Stimulated activated CD4-positive, alpha-beta T cell treated with anti-CD3 and anti-CD28 coated beads, Interleukin-1b, Interleukin-23, amount 100 ng/mL, for 1 hour (primary cell): Measurements from ENCODE around the gene HYOU1.
A peak's percentile ranks its signal among the peaks of the same experiment; 100 is the strongest.
"Not testable (repeated sequence)": the region's sequence is repeated elsewhere in the genome, so short reads cannot be mapped to it uniquely, and the experiment has no call there.

ENCODE experiments used
- DNase-seq, 2 donors: peaks; one replicate each; pipeline ENCODE4 v3.0.0-alpha.2; 2020; ENCODE audit warnings: low read depth in 2 of 2

HYOU1 gene, protein sequence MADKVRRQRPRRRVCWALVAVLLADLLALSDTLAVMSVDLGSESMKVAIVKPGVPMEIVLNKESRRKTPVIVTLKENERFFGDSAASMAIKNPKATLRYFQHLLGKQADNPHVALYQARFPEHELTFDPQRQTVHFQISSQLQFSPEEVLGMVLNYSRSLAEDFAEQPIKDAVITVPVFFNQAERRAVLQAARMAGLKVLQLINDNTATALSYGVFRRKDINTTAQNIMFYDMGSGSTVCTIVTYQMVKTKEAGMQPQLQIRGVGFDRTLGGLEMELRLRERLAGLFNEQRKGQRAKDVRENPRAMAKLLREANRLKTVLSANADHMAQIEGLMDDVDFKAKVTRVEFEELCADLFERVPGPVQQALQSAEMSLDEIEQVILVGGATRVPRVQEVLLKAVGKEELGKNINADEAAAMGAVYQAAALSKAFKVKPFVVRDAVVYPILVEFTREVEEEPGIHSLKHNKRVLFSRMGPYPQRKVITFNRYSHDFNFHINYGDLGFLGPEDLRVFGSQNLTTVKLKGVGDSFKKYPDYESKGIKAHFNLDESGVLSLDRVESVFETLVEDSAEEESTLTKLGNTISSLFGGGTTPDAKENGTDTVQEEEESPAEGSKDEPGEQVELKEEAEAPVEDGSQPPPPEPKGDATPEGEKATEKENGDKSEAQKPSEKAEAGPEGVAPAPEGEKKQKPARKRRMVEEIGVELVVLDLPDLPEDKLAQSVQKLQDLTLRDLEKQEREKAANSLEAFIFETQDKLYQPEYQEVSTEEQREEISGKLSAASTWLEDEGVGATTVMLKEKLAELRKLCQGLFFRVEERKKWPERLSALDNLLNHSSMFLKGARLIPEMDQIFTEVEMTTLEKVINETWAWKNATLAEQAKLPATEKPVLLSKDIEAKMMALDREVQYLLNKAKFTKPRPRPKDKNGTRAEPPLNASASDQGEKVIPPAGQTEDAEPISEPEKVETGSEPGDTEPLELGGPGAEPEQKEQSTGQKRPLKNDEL

DNA sequence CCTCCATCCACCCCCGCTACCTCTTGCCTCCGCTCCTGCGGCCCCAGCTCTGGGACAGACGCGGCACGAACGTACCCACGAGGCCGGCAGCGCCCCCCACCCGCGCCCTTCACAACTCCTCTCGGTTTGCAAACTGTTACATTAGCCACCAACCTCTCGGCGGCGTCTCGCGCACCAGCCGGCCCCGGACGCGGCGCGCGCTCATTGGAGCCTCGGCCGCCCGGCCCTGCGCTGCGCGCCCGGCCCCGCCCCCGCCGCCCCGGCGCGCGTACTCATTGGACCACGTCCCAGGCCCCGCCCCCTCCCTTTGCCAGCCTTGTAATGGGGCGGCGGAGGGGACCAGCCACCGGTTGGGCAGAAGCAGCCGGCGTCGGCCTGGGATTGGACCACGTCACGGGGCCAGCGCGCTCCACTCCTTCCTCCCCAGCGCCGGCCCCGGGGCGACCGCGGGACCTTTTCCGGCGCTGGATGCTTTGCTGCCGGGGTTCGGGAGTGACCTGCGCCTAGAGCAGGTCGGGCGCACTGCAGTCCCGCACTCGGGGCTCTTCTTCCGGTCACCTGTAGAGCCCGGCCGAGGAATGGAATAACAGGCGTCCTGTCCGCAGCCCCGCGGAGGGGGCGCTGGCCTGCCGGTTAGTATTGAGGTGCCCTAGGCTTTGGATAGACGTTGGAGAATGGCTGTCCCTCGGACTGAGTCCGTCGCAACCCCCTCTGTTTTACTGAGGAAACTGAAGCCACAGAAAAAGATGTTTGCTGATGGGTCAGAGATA is at the start of gene HYOU1:
TSS of gene HYOU1 (minus strand) at position 206 of the 770 bp plus-strand sequence. CDS start 1,045 bp downstream, outside the sequence.
- peak; percentile 98 for DNase-seq

DNA sequence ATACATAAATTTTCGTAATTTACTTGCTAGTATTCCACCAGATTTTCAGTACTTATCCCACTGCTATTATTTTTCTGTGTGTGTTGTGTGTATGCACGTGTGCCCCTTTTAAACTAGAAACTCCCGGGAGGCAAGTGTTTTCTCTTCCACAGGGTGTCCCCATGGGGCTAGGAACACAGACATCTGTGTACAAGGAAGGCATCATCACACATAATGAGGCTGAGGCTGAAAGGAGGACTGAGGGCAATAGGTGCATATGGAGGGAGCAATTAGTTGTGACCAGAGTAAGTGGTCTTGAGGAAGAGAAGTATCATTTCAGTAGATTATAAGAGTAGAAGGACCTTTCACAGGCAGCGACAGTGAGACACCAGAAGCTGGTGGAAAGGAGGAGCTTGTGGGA is 46.8 kb upstream of the HYOU1 start:
- no peak for DNase-seq

DNA sequence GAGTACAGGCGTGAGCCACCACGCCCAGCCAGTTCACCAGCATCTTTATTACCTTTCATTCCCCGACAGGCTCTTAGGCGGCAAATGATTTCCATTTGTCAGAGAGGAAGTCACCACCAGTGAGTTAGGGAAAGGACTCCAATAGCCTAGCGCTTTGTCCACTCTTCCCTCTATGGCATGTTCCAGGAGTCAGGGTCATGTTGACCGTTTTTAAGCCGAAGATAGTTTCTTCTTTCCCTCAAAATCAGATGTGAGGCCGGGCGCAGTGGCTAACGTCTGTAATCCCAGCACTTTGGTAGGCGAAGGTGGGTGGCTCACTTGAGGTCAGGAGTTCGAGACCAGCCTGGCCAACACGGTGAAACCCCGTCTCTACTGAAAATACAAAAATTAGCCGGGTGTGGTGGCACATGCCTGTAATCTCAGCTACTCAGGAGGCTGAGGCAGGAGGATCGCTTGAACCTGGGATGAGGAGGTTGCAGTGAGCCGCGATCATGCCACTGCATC is 46.2 kb upstream of the HYOU1 start:
- DNase-seq = not testable (repeated sequence)

DNA sequence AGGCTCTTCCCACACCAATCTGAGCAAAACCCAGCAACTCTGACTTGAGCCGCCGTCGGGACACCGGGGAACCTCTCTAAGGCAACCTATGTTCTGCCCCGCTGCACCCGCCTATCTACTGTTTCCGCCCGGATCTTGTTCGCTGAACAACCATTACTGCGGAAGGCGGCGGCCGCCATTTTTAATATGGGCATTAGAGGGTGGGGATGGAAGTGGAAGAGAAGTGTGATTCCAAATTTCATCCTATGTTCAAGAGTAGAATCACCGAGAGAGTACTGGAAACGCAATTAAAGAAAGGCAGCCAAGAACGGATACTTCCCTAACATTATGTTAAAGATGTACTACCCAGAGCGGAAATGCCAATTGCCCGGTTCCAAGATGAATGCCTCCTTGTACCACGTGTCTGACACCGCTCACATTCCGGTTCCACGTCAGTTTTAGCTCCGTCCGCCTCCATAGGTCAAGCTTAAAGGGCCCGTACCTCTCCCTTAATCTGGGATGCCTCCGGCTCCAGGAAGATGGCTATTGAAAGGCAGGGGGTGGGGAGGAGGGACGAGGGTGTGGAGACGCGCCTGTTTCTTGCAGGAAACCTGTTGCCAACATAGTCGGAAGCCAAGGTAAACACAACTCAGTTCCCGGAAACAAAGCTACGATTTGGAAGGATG is 44.9 kb upstream of the HYOU1 start, which contains the start of gene DPAGT1:
TSS of gene DPAGT1 (minus strand) at position 95 of the 665 bp plus-strand sequence. CDS start 198 bp downstream, outside the sequence.
- peak; percentile 58 to 60 for DNase-seq

DNA sequence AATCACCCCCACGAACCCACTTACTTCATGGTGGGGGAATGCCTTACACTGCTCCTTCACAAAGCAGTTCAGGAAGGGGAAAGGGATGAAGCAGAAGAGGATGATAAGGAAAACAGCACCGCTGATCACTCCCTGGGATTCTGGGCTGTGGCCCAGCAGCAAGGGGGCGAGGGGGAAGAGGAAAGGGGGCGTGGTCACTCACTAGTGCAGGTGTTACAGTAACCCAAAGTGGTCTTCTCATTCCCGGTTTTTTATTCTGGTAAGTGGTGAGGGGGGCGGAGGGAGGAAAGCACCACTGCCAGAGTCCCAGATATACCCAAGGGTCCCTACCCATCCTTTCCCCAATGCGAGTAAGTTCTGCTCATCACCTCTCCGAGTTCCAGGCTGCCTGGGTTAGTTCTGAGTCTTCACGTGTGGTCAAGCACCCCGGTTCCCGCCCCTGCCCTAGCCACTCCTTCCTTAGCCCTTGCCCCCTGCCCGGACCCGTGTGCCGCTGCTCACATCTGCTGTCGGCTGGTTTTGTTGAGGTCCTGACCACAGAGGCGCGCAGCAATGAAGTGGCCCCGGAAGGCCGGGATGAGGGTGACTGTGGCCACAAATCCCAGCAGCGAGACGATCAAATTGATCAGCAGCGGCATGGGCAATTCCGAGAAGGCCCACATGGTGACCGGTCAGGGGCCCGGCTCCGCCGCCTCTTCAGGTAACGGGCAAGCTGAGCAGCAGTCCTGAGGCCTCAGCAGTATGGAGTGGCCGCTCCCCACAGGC is 44.2 kb upstream of the HYOU1 start:
- DNase-seq = no peak

DNA sequence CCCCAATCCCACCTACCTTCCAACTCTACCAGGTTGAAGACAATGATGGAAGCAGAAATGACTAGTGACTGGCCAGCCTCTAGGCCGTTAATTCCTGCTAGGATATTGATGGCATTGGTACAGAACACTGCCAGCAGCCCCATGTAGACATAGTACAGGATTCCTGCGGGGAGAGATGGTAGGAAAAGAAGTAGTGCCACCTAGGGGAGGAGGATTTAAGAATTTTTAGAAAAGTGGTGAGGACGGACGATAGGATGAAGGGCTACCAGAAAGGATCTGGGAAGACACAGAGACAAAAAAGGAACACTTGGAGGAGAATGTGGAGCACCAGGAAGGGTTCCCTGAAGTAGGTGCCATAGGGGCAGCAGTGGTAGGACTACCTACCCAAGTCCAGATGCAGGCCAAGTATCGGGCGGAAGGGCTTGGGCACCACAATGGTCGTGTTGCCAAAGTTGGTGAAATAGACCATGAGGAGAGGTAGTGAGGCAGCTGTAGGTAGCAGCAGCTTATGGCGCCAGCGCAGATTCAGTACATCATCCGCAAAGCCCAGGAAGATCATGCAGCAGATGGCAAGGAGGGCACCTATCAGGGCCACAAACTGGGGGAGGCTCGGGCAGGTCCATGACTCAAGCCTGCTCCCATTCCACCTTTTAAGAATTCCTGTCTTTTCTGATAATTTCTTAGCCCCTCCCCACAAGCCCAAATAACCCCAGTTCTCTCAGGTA is 43.4 kb upstream of the HYOU1 start:
- no peak for DNase-seq

DNA sequence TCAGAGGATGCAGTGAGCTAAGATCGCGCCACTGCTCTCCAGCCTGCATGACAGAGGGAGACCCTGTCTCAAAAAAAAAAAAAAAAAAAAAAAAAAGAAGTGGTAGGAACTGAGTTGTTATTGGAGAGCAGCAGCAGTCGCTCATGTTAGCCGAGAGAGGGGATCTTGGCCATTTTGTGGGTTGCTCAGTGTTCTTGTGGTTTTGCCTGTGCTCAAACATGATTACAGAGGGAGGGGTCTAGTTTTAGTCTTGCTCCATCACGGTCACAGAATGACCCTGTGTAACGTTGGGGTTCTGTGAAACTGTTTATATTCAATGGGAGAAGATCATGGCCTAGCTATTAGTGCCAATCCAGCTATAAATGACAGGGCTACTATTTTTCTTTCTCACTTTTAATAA is 42.7 kb upstream of the HYOU1 start:
- DNase-seq = no peak

DNA sequence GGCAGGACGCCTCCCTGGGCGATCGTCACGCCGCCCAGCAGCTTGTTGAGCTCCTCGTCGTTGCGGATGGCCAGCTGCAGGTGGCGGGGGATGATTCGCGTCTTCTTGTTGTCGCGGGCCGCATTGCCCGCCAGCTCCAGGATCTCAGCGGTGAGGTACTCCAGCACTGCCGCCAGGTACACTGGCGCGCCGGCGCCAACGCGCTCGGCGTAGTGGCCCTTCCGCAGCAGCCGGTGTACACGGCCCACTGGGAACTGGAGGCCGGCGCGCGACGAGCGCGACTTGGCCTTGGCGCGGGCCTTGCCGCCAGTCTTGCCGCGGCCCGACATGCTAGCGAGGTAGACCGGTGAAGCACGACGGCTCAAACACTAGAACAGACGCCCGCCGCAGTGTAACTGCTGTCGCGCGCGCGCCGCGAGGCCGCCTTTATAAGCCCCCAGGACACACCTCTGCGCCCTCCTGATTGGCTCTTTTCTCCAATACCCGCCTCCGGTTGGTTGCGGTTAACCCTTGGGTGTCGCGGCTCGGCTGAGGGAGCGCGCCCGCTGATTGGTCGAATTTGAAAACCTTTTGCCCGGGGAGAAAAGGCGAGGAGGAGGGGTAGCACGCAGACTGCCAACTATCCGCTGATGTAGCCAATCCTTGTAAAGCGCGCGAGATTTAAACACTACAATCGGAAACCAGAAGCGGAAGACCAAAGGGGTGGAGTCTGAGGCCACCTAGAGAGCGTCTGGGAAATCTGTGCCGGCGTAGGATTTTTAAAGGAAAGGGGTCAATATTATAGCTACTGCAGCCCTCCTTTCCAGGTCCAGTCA is 38.3 kb upstream of the HYOU1 start:
- peak; percentile 96 to 98 for DNase-seq

DNA sequence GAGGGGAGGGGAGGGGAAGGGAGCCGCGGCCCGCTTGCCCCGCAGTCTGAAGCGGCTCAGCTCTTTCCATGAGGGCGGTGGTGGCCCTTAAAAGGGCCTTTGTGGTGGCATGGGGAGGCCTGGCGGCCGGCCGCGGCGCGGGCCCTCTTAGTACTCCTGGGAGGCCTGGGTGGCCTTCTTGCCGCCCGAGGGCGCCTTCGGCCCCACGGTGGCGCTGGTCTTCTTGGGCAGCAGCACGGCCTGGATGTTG is 37.7 kb upstream of the HYOU1 start:
- DNase-seq = no peak

DNA sequence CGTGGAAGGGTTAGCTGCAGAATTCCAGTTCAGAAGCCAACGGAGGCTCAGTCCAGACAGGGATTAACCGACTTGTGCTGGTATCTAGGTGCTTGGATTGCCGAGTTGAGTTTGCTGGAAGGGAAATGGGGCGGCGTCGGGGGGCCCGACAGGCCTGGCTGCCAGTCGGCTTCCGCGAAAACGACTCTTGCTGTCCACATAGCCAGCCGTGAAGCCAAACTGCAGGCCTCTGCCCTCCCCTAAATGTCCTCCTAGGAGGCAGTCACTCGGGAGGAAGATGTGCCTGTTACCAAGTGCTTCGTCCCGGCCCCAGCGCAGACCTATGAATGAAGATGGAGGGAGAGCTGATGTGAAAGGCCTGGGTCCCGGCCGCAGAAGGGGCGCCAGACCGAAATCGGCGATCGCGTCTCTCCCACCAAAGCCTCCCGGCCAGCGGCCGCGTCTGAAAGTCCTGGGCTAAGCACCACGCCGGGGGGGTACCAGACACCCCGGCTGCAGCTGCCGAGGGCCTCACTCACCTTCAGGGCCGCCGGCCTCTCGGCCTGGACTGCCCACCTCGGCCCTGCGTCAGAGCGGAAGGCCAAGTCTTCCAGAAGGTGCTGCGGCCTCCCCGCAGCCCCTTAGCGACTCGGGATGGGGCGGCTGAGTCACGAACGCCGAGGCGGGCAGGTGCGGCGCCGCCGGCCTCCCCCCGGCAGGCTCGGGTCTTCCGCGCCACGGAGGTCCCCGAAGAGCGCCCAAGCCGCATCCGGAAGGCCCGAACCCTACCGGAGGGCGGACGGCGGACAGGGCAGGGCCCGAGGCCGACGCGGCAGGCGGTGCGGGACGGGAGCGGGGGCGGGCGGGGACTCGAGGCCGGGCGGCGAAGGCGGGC is 37.2 kb upstream of the HYOU1 start:
- no peak for DNase-seq

DNA sequence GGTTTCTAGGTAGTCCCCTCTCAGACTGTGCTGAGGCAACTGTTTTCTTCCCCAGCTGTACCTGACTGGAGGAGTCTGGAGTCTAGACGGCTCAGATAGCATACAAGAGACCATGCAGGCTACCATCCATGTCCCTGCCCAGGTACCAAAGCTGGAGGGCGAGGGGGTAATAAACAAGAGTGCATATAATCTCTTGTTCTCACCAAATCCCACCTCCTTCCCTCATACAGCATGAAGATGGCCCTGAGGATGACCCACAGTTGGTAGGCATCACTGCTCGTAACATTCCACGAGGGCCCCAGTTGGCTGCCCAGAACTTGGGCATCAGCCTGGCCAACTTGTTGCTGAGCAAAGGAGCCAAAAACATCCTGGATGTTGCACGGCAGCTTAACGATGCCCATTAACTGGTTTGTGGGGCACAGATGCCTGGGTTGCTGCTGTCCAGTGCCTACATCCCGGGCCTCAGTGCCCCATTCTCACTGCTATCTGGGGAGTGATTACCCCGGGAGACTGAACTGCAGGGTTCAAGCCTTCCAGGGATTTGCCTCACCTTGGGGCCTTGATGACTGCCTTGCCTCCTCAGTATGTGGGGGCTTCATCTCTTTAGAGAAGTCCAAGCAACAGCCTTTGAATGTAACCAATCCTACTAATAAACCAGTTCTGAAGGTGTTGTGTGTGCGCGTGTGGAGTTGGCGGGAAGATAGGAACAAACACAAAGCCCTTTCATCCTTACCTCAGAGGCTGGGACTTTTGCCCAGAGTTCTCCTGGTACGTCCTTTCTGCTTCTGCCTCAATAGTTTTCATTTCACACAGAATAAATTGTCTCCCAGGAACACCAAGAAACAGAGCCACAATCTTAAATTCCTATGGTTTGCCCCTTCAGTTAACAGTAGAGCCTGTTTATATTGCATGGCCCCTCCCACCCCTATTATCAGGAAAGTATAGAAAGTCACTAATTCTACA is 36.2 kb upstream of the HYOU1 start:
- DNase-seq = no peak

DNA sequence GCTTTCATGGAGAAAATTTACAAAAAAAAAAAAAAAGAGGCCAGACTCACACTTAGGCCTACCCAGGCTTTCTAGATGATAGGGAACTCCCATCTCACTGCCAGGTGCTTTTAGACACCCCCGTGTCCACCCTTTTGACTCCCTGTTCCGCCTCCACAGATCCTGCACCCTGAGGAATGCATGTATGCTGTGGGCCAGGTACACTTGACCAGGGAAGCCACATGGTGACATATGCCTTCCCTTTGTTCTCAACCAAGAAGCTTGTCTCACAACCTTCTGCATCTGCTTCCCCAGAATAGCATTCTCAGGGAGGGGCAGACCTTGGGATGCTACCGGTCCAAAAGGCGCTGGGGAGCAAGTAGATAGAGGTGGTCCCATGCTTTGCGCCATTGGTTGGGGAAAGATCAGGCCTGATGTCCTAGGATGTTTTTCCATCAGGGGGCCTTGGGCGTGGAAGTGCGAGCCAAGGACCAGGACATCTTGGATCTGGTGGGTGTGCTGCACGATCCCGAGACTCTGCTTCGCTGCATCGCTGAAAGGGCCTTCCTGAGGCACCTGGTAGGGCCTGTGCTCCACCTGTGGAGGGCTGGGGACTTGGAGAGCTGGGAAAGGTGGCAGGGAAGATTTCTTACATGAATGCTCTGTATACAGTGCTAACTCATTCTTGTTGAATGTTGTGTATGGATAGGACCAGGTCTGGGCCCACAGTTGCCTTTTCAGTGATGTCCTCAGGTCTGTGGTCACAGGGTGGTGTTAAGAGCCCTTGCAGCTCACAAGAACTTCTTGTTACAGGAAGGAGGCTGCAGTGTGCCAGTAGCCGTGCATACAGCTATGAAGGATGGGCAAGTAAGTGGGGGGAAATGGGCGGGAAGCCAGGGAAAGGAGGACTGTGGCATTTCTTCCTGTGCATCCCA is 35.2 kb upstream of the HYOU1 start:
- DNase-seq = no peak

DNA sequence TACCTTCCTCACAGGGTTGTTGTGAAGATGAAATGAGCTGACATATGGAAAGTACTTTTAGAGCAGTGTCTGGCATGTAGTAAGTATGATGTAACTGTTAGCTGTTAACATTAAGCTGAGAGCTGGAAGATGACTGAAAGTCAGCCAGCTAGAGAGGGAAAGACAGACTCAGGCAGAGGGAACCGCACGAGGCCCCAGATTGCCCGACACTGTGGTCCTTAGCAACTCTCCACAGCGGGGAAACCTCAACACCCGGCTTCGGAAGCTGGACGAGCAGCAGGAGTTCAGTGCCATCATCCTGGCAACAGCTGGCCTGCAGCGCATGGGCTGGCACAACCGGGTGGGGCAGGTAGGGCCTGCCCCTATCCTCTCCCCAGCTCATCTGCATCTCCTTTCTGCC is 34.2 kb upstream of the HYOU1 start:
- no peak for DNase-seq

DNA sequence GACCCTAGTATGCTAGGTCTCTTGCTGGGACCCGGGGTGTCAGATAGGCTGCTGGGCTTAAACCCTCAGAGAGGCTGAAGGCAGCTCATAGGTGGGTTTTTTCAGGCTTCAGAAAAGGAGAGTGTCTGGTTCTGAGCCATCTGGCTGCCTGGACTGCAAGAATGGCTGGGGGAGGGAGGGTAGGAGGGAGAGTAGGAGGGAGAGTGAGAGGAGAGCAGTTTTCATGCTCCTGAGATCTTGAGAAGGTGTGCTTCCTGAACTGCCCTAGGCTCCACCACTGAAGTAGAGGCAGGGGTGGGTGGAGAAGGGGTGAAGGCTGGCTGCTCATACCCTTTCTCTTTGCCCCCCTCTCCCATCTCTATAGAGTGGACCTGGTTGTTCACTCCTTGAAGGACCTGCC is 32.3 kb upstream of the HYOU1 start:
- no peak for DNase-seq

DNA sequence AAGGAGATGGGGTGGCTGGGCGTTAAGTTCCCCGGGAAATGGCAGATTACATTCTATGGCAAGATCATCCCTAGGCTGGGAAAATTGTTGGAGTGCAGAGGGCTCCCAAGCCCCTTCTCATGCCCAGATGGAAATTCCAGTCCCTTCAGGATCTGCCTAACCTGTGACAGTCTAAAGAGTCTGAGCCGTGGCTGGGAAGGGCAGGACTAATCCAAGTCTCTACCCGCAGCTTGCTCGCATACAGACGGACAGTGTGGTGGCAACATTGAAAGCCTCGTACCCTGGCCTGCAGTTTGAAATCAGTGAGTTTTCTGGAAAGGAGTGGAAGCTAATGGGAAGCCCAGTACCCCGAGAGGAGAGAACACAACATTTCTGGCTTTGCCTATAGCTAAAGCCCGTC is 31.4 kb upstream of the HYOU1 start:
- DNase-seq = no peak
